ENCODE measurements around the gene HSBP1L1.

GRCh38 chr18:79947881-79948610, 16.4 kb upstream of the HSBP1L1 start:
- TF ChIP-seq, protein P1, sequence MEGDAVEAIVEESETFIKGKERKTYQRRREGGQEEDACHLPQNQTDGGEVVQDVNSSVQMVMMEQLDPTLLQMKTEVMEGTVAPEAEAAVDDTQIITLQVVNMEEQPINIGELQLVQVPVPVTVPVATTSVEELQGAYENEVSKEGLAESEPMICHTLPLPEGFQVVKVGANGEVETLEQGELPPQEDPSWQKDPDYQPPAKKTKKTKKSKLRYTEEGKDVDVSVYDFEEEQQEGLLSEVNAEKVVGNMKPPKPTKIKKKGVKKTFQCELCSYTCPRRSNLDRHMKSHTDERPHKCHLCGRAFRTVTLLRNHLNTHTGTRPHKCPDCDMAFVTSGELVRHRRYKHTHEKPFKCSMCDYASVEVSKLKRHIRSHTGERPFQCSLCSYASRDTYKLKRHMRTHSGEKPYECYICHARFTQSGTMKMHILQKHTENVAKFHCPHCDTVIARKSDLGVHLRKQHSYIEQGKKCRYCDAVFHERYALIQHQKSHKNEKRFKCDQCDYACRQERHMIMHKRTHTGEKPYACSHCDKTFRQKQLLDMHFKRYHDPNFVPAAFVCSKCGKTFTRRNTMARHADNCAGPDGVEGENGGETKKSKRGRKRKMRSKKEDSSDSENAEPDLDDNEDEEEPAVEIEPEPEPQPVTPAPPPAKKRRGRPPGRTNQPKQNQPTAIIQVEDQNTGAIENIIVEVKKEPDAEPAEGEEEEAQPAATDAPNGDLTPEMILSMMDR (IDR thresholded peaks at IDR 0.05; ENCODE audit: insufficient read depth, low read length, poor library complexity, severe bottlenecking) = no peak
- TF ChIP-seq EZH2phosphoT487 (conservative IDR thresholded peaks at IDR 0.05; ENCODE audit: low read length) = no peak

Data from SU-DHL-6 (cell line).